GM18526 (cell line): ENCODE results near the gene TMEM239.

Experiments
- POLR2A ChIP-seq: IDR thresholded peaks from 3 replicates; pipeline ENCODE4 v1.6.1; 2011; ENCODE audit not compliant: insufficient read length; ENCODE audit errors: extremely low read depth

TMEM239 gene

GRCh38 chr20:2797136-2797983 lies 18.8 kb upstream of the TMEM239 start:
- no peak for TF ChIP-seq POLR2A

GRCh38 chr20:2798095-2798805 lies 17.9 kb upstream of the TMEM239 start:
- TF ChIP-seq POLR2A = no peak

- TF ChIP-seq POLR2A = no peak
Measured at GRCh38 chr20:2798814-2799213, 17.4 kb upstream of the TMEM239 start.

GRCh38 chr20:2799271-2799670 lies 16.9 kb upstream of the TMEM239 start:
- TF ChIP-seq POLR2A = no peak

GRCh38 chr20:2799688-2800520 lies 16.3 kb upstream of the TMEM239 start:
- TF ChIP-seq POLR2A = no peak

- TF ChIP-seq POLR2A = peak; percentile 60
Measured at GRCh38 chr20:2800521-2801285, 15.5 kb upstream of the TMEM239 start, which contains the start of gene CPXM1. Gene CPXM1 (minus strand): TSS chr20:2800627. CDS start chr20:2800572, 55 bp downstream.

GRCh38 chr20:2801286-2801728 lies 14.9 kb upstream of the TMEM239 start:
- no peak for TF ChIP-seq POLR2A

GRCh38 chr20:2804041-2804828 lies 11.9 kb upstream of the TMEM239 start:
- TF ChIP-seq POLR2A = no peak

- TF ChIP-seq POLR2A = no peak
Measured at GRCh38 chr20:2804852-2805688, 11.1 kb upstream of the TMEM239 start.

GRCh38 chr20:2805689-2806350 lies 10.3 kb upstream of the TMEM239 start:
- no peak for TF ChIP-seq POLR2A

- no peak for TF ChIP-seq POLR2A
Measured at GRCh38 chr20:2806351-2806701, 9.8 kb upstream of the TMEM239 start.

- TF ChIP-seq POLR2A = no peak
Measured at GRCh38 chr20:2807019-2807418, 9.1 kb upstream of the TMEM239 start.

- TF ChIP-seq POLR2A = no peak
Measured at GRCh38 chr20:2809690-2810089, 6.5 kb upstream of the TMEM239 start.

GRCh38 chr20:2812189-2812588 lies 4.0 kb upstream of the TMEM239 start:
- no peak for TF ChIP-seq POLR2A
